Caco-2 (cell line): ENCODE results near the gene HELB. TPM values are rescaled to one million over a fixed set of nuclear protein-coding genes. Genes with fewer than 3 reads are reported as not detected.

Source experiments
- BruUV-seq: library from RNA; stranded (reverse); fragments of 400-500 nt; replicated peaks from 2 replicates; lab custom pipeline; 2021; lab: Mats Ljungman, UMichigan
- CTCF ChIA-PET: fragments of 300-600 bp; sonication (Branson Sonifier 250); formaldehyde crosslinking; loops from one replicate; lab custom pipeline; 2022; ENCODE audit warnings: antibody characterized with exemption; lab: Charles Lee
- POLR2A ChIA-PET: fragments of 300-600 bp; sonication (Branson Sonifier 250); formaldehyde crosslinking; loops from one replicate; lab custom pipeline; 2022; ENCODE audit warnings: antibody characterized with exemption; lab: Charles Lee
- DNase-seq, 2 experiments: peaks; one replicate each; pipeline versions ENCODE4 v3.0.0 to v3.0.0-alpha.2; 2020 to 2022
- H3K27me3 ChIP-seq: replicated peaks from 2 replicates; pipeline ENCODE4 v1.6.0; 2011; ENCODE audit warnings: low read length; ENCODE audit not compliant: control insufficient read depth, insufficient read depth
- H3K36me3 ChIP-seq: 2 replicates; pipeline ENCODE4 v1.5.1; 2011; ENCODE audit warnings: low read length; ENCODE audit not compliant: control insufficient read depth, insufficient read depth
- H3K4me1 ChIP-seq: fragments of 250-450 bp; sonication (Bioruptor Pico); 2 replicates; pipeline ENCODE4 v1.5.1; 2020; ENCODE audit warnings: mild to moderate bottlenecking
- H3K4me3 ChIP-seq: 2 replicates; pipeline ENCODE4 v1.5.1; 2011; ENCODE audit warnings: low read depth, mild to moderate bottlenecking, control low read depth, low read length
- H3K9me3 ChIP-seq: fragments of 250-450 bp; sonication (Bioruptor Pico); 2 replicates; pipeline ENCODE4 v1.5.1; 2020; ENCODE audit warnings: mild to moderate bottlenecking, moderate library complexity
- H3K27ac Mint-ChIP-seq: one replicate; pipeline ENCODE4 v1.8.0; 2022; ENCODE audit warnings: mixed read lengths; ENCODE audit not compliant: unreplicated experiment
- H3K27me3 Mint-ChIP-seq: one replicate; pipeline ENCODE4 v1.8.0; 2022; ENCODE audit warnings: mixed read lengths; ENCODE audit not compliant: insufficient read depth, unreplicated experiment
- H3K36me3 Mint-ChIP-seq: one replicate; pipeline ENCODE4 v1.8.0; 2022; ENCODE audit warnings: mild to moderate bottlenecking, mixed read lengths; ENCODE audit not compliant: insufficient read depth, unreplicated experiment
- H3K4me1 Mint-ChIP-seq: one replicate; pipeline ENCODE4 v1.8.0; 2022; ENCODE audit warnings: low read depth, mixed read lengths; ENCODE audit not compliant: unreplicated experiment
- H3K4me3 Mint-ChIP-seq: one replicate; pipeline ENCODE4 v1.8.0; 2022; ENCODE audit warnings: mild to moderate bottlenecking, moderate library complexity, mixed read lengths; ENCODE audit not compliant: unreplicated experiment
- H3K9me3 Mint-ChIP-seq: one replicate; pipeline ENCODE4 v1.8.0; 2022; ENCODE audit warnings: mixed read lengths; ENCODE audit not compliant: unreplicated experiment
- CTCF ChIP-seq, 2 experiments: fragments of 200-600 bp in 1 of 2; IDR thresholded peaks; 1 replicate in 1 of 2; 2 replicates in 1 of 2; pipeline versions ENCODE4 v1.5.1 to v1.8.0; 2011 to 2022; ENCODE audit warnings: antibody characterized with exemption in 1 of 2, control low read depth in 1 of 2, inconsistent platforms in 1 of 2, low read depth in 1 of 2, low read length in 1 of 2, mild to moderate bottlenecking in 1 of 2, moderate library complexity in 1 of 2; ENCODE audit not compliant: insufficient read depth in 1 of 2, severe bottlenecking in 1 of 2, unreplicated experiment in 1 of 2
- intact Hi-C: fragments of 100-400 bp; cut with micrococcal nuclease; formaldehyde crosslinking; loops from one replicate; pipeline ENCODE4 v1.10.0; 2022; ENCODE audit not compliant: unreplicated experiment
- total RNA-seq: library from RNA; stranded (reverse); gene quantifications from 2 replicates; pipeline ENCODE4 v1.2.3, GENCODE V29; 2022

Gene HELB
- total RNA-seq, 1 experiment from 2014 or later: 3.4 TPM

GRCh38 chr12:66314278-66314677 lies 12.0 kb downstream of the HELB start:
- Histone ChIP-seq H3K36me3 (no peaks in the 10 kb centered on the region), H3K27me3 (no peaks in the 10 kb centered on the region), H3K9me3 (no peaks in the 10 kb centered on the region), H3K4me3 (no peak overlapping the region), H3K4me1 (no peaks in the 10 kb centered on the region)
- ChIA-PET CTCF (no interaction called here), POLR2A (no interaction called here)
- no peak for DNase-seq
- Mint-ChIP-seq H3K27me3 (no peaks in the 10 kb centered on the region), H3K36me3 (no peaks in the 10 kb centered on the region), H3K4me1 (no peaks in the 10 kb centered on the region), H3K4me3 (no peak overlapping the region), H3K9me3 (no peaks in the 10 kb centered on the region), H3K27ac (no peak overlapping the region)
- TF ChIP-seq CTCF (IDR thresholded peaks at IDR 0.05; ENCODE audit: insufficient read depth in 1 of 2, low read depth in 1 of 2, low read length in 1 of 2, severe bottlenecking in 1 of 2, unreplicated experiment in 1 of 2): no peak
- intact Hi-C loops: no loop called here
- no TSS peak for BruUV-seq

- TF ChIP-seq CTCF (IDR thresholded peaks at IDR 0.05; ENCODE audit: insufficient read depth in 1 of 2, low read depth in 1 of 2, low read length in 1 of 2, severe bottlenecking in 1 of 2, unreplicated experiment in 1 of 2): no peak
- BruUV-seq: no TSS peak
- H3K4me1 Mint-ChIP-seq: no peaks in the 10 kb centered on the region
- H3K4me3 ChIP-seq: no peak overlapping the region
- intact Hi-C loops: no loop called here
- no peaks in the 10 kb centered on the region for H3K4me1 ChIP-seq
- no peak overlapping the region for H3K27ac Mint-ChIP-seq
- no peaks in the 10 kb centered on the region for H3K36me3 ChIP-seq
- CTCF ChIA-PET: no interaction called here
- H3K27me3 Mint-ChIP-seq: no peaks in the 10 kb centered on the region
- POLR2A ChIA-PET: no interaction called here
- no peaks in the 10 kb centered on the region for H3K9me3 Mint-ChIP-seq
- no peaks in the 10 kb centered on the region for H3K9me3 ChIP-seq
- H3K27me3 ChIP-seq: no peaks in the 10 kb centered on the region
- DNase-seq: no peak
- no peak overlapping the region for H3K4me3 Mint-ChIP-seq
- no peaks in the 10 kb centered on the region for H3K36me3 Mint-ChIP-seq
Measured at GRCh38 chr12:66319266-66319954, 17.1 kb downstream of the HELB start.

- intact Hi-C loops: no loop called here
- Histone ChIP-seq H3K9me3 (no peaks in the 10 kb centered on the region), H3K4me3 (no peak overlapping the region), H3K4me1 (no peaks in the 10 kb centered on the region), H3K27me3 (no peaks in the 10 kb centered on the region), H3K36me3 (no peaks in the 10 kb centered on the region)
- H3K27me3 Mint-ChIP-seq: no peaks in the 10 kb centered on the region
- H3K9me3 Mint-ChIP-seq: no peaks in the 10 kb centered on the region
- POLR2A ChIA-PET: no interaction called here
- no peak for DNase-seq
- no peak for TF ChIP-seq CTCF (IDR thresholded peaks at IDR 0.05; ENCODE audit: insufficient read depth in 1 of 2, low read depth in 1 of 2, low read length in 1 of 2, severe bottlenecking in 1 of 2, unreplicated experiment in 1 of 2)
- no peaks in the 10 kb centered on the region for H3K36me3 Mint-ChIP-seq
- no peaks in the 10 kb centered on the region for H3K4me1 Mint-ChIP-seq
- CTCF ChIA-PET: no interaction called here
- no peak overlapping the region for H3K27ac Mint-ChIP-seq
- H3K4me3 Mint-ChIP-seq: no peak overlapping the region
- BruUV-seq: no TSS peak
Measured at GRCh38 chr12:66320996-66321395, 18.7 kb downstream of the HELB start.
